D341Med (cell line): ENCODE data around the gene ST6GALNAC5.
A peak's percentile ranks its signal among the peaks of the same experiment; 100 is the strongest.
"Not testable (repeated sequence)": the region's sequence is repeated elsewhere in the genome, so short reads cannot be mapped to it uniquely, and the experiment has no call there.

Experiments
- DNase-seq: peaks from one replicate; pipeline ENCODE4 v3.0.0; 2012; ENCODE audit warnings: low spot score

Gene ST6GALNAC5

DNA sequence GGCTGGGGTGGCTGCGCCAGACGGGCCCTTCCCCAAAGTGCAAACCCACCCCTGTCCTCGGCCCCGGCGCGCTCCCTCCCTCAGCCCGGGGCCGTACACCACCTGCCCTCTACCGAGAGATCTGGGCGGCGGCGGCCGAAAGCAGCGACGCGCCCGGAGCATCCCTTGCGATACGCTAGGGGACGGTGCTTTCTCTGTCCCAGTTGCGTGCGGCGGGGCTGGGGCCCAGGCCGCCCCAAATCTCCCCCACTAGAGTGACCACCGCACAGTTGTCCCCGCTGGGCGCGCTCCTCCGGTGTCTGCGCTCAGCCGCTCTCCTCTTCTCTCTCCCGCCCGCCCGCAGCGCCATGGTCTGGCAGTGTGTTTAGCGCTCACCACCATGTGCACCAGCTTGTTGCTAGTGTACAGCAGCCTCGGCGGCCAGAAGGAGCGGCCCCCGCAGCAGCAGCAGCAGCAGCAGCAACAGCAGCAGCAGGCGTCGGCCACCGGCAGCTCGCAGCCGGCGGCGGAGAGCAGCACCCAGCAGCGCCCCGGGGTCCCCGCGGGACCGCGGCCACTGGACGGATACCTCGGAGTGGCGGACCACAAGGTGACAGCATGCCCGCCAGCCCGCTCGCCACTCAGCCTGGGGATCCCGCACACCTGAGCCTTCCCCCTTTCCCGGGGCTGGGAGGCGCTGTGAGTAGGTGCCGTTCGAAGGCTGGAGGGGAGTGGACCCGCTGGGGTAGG is 1.0 kb downstream of the ST6GALNAC5 start:
- DNase-seq, result peak; percentile 74

DNA sequence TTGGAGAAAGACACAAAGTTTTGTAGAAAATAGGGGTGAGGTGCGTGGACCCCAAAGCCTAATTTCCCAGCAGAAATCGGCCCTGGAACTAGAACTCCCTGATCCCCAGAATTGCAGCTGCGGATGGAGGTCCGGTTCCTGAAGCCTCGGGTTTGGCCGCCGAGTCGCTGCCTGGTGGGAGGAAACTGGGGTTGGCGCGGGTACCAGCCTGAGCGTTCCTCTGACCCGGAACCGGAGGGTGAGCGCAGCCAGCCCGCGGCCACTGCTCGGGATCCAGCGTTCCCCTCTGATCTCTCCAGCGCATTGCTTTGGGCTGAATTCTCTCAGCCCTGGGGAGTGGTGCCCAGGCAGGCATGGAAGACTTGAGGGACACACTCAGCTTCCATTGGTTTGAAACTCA is 1.6 kb downstream of the ST6GALNAC5 start:
- no peak for DNase-seq

- no peak for DNase-seq
Observed at GRCh38 chr1:76870037-76870436, 2.8 kb downstream of the ST6GALNAC5 start.

DNA sequence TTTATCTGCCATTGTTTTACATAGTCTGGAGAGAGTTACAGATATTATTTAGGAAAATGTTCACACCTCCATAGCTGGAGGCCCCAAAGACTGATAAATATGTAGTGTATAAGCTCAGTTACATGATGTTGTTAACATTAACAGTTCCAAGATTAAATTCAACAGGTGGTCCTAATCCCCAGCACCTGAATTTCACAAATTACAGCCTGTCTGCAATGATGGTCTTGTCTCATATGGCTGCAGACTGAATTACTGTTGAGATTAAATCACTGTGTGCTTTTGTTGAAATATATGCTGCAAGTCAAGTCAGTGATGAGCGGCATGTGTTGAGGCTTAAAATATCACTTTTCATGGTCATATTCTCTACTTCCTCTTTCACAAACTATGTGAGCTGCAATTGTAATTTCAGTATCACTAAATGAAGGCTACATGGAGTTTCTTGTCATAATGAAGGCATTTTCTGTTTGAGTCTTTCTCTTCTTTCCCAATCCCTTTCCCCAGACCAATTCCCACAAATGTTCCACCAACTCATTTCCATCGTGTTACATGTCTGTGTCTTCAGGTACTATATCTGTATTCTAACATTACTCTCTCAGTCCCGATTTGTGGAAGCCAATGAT is 4.2 kb downstream of the ST6GALNAC5 start:
- no peak for DNase-seq

DNA sequence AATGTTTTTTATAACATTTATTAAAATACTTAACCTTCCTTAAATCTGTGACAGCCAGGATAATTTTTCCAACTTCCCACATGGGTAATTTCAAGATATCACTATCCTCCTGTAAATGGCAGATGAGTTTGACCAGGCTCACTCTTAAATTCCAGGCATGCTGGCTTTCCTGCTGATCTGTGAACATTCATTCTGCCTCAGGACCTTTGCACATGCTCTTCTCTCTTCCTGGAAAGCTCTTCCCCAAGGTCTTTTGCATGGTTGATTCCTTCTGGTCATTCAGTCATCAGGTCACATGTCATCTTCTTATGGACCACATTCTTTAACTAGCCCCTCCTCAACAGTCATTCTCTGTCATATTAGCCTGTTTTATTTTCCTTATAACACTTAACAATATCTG is 5.7 kb downstream of the ST6GALNAC5 start:
- DNase-seq, result no peak

- DNase-seq, result no peak
Observed at GRCh38 chr1:76876655-76877395, 9.5 kb downstream of the ST6GALNAC5 start.

DNA sequence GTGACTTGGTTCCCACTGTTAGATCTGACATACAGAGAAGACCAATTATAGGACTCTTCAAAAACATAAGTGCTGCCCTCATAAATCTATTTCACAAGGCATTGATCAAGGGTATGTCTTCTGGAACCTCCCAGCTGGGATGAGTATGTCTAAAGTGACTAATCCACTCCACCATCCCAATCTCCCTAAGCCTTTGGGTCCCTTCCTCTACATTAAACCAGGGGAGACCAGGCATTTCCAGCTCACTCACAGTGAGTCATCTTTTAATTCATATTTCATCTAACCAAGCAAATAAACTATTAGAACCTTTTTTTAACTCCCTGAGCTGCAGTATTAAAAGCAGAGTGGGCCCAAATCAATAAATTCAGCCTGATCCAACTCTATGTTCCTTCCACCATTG is 11.7 kb downstream of the ST6GALNAC5 start:
- DNase-seq, result not testable (repeated sequence)

DNA sequence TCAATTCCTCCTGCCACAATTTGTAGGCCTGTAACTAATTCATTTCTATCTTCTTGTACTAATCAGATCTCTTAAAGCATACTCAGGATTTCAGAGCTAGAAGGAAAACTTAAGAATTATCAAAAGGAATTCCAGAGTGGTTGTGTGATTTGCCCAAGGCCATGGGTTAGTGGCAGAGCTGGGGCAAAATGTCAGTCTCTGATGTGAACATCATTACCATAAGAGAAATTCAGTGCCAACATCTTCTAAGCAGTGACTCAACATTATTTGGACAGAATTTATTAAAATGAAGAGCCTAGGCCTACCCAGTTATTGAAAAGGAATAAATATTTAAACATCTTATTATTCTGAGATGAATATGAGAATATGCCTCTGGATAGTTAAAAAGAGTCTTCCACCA is 14.5 kb downstream of the ST6GALNAC5 start:
- no peak for DNase-seq

DNA sequence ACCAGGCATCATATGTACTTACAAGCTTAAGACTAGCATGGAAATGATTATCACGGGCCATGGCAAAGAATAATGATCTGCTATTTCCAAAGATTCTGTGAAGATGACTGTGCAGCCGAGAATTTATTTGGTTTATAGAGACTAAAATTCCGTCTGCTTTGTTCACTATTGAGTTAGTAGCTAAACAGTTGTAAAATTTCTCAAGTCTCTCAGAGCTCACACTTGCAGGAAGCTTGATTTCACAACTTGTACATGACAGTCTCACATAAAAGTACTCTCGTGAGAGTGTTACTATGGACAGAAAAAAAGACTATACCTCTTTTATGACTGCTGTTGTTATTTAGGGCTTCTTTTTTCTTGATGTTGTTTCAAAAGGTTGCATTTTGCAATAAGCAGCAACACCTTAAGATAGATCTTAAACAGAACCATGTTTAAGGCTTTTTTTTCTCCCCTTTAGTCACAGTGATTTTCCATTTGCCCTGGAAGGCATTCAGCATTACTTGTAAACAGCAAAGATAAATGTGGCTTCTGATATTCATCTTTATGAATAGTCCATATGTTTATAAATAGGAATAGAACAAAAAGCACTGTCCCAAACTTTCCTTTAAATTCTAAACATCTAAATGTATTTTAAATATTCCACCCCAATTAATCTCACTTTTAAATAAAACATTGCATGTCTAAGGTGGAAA is 24.8 kb downstream of the ST6GALNAC5 start:
- DNase-seq, result no peak

- DNase-seq, result no peak
Observed at GRCh38 chr1:76892675-76893074, 25.4 kb downstream of the ST6GALNAC5 start.

- peak; percentile 68 for DNase-seq
Observed at GRCh38 chr1:76901158-76901767, 34.0 kb downstream of the ST6GALNAC5 start.

DNA sequence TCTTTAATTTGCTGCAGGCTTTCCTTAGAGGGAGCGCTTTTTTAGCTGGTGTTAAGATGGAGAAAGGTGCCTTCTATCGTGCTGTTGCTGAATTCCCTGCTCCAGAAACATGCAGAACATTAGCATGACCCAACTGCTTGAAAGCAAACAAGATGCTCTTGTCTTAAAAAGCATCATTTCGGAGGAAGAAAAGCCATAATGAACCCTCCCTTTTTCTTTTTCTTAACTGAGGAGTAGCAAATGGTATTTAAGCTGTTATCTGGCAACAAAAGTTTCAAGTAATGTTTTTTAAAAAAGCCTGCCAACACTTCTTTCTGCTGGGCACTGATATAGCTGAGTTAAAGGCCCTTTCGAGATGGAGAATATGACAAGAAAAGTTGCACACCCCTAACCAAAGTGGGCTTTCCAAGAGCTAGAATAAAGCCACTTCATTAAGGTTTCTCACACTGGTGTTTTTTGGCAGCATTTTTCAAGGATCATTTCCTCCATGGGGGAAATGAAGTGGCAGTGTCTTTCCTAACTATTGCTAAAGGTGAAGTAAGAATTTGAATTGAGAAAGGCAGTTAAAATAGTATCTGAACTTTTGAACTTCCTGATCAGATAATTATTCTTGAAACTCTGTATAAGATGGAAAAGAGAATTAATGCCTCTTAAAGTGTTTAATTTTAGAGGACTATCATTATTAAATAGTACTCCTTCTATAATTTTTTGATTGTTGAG is 38.8 kb downstream of the ST6GALNAC5 start:
- no peak for DNase-seq

GRCh38 chr1:76909311-76909710 is 42.0 kb downstream of the ST6GALNAC5 start:
- DNase-seq, result no peak

GRCh38 chr1:76919085-76919484 is 51.8 kb downstream of the ST6GALNAC5 start:
- DNase-seq, result no peak

- DNase-seq, result no peak
Observed at GRCh38 chr1:76921590-76921989, 54.3 kb downstream of the ST6GALNAC5 start.

DNA sequence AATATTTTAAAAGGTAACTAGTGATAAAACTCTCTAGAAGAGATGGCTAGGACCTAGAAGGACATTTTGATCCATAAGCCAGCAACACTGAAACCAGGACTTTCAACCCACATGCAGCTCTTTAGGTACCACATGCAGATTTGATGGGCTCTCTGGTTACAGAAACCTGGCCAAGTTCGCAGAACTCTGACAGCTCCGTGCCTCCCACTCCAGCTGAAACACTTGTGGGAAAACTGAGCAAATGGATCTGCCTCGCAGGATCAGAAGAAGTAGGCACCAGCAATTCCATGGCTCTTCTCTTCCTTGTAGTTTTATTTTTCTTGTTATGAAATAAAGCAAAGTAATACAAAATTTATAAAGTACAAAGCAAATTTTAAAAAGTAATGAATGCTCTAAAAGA is 58.5 kb downstream of the ST6GALNAC5 start:
- DNase-seq, result no peak

DNA sequence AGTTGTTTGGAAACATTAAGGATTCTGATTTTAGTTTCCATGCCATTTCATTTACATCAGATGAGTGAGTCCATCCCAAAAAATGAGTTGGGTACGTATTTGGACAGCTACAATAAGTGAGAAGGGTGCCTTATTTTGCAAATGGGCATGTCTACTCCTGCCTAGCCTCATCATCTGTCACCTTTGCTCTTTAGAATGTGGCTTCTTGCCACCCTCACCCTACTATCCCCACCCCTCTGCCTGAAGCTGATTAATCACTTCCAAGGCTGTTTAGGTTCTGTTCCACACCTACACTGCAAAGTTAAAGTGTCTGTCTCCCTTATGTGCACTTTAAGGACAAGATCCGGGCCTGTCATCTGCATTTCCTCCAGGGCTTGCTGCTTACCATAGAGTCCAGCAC is 61.2 kb downstream of the ST6GALNAC5 start:
- no peak for DNase-seq

DNA sequence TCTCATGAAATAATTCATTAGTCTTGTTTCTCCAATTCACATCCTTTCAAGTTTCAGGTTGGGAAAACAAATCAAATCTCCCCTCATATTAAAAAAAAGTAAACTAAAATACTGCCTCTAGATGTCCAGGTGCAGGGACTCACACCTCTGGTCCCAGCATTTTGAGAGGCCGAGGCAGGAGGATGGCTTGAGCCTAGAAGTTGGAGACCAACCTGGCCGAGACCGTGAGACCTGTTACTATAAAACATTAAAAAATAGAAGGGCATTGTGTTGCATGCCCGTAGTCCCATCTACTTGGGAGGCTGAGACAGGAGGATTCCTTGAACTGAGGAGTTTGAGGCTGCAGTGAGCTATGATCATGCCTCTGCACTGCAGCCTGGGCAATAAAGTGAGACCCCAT is 61.9 kb downstream of the ST6GALNAC5 start:
- DNase-seq, result no peak

GRCh38 chr1:76933847-76934815 is 66.9 kb downstream of the ST6GALNAC5 start:
- DNase-seq, result peak; percentile 41

DNA sequence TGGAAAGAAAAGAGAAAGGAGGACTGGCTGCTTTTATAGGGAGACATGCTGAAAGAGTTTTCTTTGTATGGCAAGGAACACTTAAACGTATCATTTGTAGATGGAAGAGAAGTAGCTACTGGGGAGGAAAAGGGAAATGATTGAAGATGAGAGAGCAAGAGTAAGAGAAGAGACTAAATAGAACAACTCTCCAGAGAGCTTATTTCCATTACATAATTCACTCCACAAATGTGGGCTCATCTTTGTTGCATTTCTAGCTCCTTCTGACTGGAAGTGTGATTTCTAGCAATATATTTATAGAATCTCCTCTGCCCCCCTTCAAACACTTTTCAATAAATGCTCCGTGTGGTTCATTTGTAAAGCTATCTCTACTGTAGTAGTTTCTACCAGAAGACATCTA is 71.0 kb downstream of the ST6GALNAC5 start:
- DNase-seq, result no peak
